HepG2 (cell line): ENCODE measurements around the gene SMCO1. TPM values are rescaled to one million over a fixed set of nuclear protein-coding genes. Genes with fewer than 3 reads are reported as not detected.

Experiments used
- GATA4 ChIP-seq: sonication (generic); IDR thresholded peaks from 2 replicates; pipeline ENCODE4 v1.6.1; 2016; ENCODE audit warnings: antibody characterized with exemption, low read depth, borderline replicate concordance
- GTF3A ChIP-seq: sonication (generic); formaldehyde crosslinking; conservative IDR thresholded peaks from 2 replicates; pipeline ENCODE4 v1.4.0; 2020; ENCODE audit warnings: mild to moderate bottlenecking, missing genetic modification reagents
- HNF4A ChIP-seq: sonication (generic); formaldehyde crosslinking; IDR thresholded peaks from 2 replicates; pipeline ENCODE4 v1.4.0; 2020; ENCODE audit warnings: missing genetic modification reagents
- HNRNPUL1 ChIP-seq: fragments of 200-400 bp; formaldehyde crosslinking; IDR thresholded peaks from 2 replicates; pipeline ENCODE4 v1.6.1; 2017; ENCODE audit warnings: low read depth, mild to moderate bottlenecking, low read length, moderate library complexity
- KDM5A ChIP-seq: fragments of 200-600 bp; sonication (generic); IDR thresholded peaks from 2 replicates; pipeline ENCODE4 v1.7.0; 2018; ENCODE audit warnings: antibody characterized with exemption, mild to moderate bottlenecking, low read length, borderline replicate concordance
- KMT2A ChIP-seq: sonication (generic); formaldehyde crosslinking; IDR thresholded peaks from 2 replicates; pipeline ENCODE4 v1.4.0; 2020; ENCODE audit warnings: missing genetic modification reagents
- MED8 ChIP-seq: sonication (generic); formaldehyde crosslinking; IDR thresholded peaks from 2 replicates; pipeline ENCODE4 v1.8.1; 2023; ENCODE audit warnings: mild to moderate bottlenecking, missing genetic modification reagents; ENCODE audit not compliant: insufficient replicate concordance
- MIXL1 ChIP-seq: IDR thresholded peaks from 2 replicates; pipeline ENCODE4 v1.6.1; 2016
- SAP130 ChIP-seq: IDR thresholded peaks from 2 replicates; pipeline ENCODE4 v1.6.1; 2016; ENCODE audit warnings: low read depth
- SP5 ChIP-seq: IDR thresholded peaks from 2 replicates; pipeline ENCODE4 v1.6.1; 2016; ENCODE audit warnings: low read depth, borderline replicate concordance
- WIZ ChIP-seq: sonication (generic); formaldehyde crosslinking; IDR thresholded peaks from 2 replicates; pipeline ENCODE4 v1.5.1; 2020; ENCODE audit warnings: mild to moderate bottlenecking, missing genetic modification reagents
- YY1 ChIP-seq: IDR thresholded peaks from 2 replicates; pipeline ENCODE4 v1.6.1; 2011; ENCODE audit warnings: low read length, low read depth, moderate library complexity, mild to moderate bottlenecking; ENCODE audit not compliant: insufficient read depth, insufficient replicate concordance
- ZNF124 ChIP-seq: sonication (generic); formaldehyde crosslinking; IDR thresholded peaks from 2 replicates; pipeline ENCODE4 v1.4.0; 2020; ENCODE audit warnings: missing genetic modification reagents
- ZSCAN31 ChIP-seq: sonication (generic); formaldehyde crosslinking; IDR thresholded peaks from 2 replicates; pipeline ENCODE4 v1.5.0; 2020; ENCODE audit warnings: low read depth, mild to moderate bottlenecking, missing genetic modification reagents
- polyA plus RNA-seq, 8 experiments: library from polyadenylated mRNA; depleted of rRNA in 3 of 8; stranded (reverse) in 7 of 8; unstranded in 1 of 8; fragments of >200 nt; fragmentation: Illumina TruSeq in 4 of 8; extraction: Trizol in 4 of 8; gene quantifications; 2 replicates each; pipeline versions ENCODE4 v1.2.1 to v1.2.3, GENCODE V29; 2011 to 2016; ENCODE audit warnings: low read depth in 4 of 8, missing spikeins in 1 of 8, mixed read lengths in 1 of 8; ENCODE audit not compliant: insufficient read depth in 1 of 8
- total RNA-seq, 5 experiments: library from RNA; depleted of rRNA; stranded (reverse); fragments of >200 nt; fragmentation: Illumina TruSeq; extraction: Trizol; gene quantifications; 2 replicates each; pipeline ENCODE4 v1.2.3, GENCODE V29; 2016; ENCODE audit warnings: low read depth in 1 of 5
- TF ChIP-seq, protein P1 (sequence below), 2 experiments: fragments of 450-650 bp in 1 of 2; sonication (generic) in 1 of 2; formaldehyde crosslinking in 1 of 2; IDR thresholded peaks; 2 replicates each; pipeline versions ENCODE4 v1.6.1 to v1.8.0; 2016 to 2022; ENCODE audit warnings: antibody characterized with exemption in 1 of 2, mild to moderate bottlenecking in 1 of 2, missing genetic modification reagents in 1 of 2
- TF ChIP-seq, protein P2 (sequence below): sonication (generic); IDR thresholded peaks from 2 replicates; pipeline ENCODE4 v1.6.1; 2016; ENCODE audit warnings: low read depth, borderline replicate concordance
- TF ChIP-seq, protein P3 (sequence below): sonication (generic); formaldehyde crosslinking; IDR thresholded peaks from 2 replicates; pipeline ENCODE4 v1.5.0; 2020; ENCODE audit warnings: mild to moderate bottlenecking, missing genetic modification reagents

SMCO1 gene
- total and polyA plus RNA-seq, 2 of the 13 experiments (the other 11 are each of a cell fraction or from before 2014, with no cell fraction given): not detected

DNA sequence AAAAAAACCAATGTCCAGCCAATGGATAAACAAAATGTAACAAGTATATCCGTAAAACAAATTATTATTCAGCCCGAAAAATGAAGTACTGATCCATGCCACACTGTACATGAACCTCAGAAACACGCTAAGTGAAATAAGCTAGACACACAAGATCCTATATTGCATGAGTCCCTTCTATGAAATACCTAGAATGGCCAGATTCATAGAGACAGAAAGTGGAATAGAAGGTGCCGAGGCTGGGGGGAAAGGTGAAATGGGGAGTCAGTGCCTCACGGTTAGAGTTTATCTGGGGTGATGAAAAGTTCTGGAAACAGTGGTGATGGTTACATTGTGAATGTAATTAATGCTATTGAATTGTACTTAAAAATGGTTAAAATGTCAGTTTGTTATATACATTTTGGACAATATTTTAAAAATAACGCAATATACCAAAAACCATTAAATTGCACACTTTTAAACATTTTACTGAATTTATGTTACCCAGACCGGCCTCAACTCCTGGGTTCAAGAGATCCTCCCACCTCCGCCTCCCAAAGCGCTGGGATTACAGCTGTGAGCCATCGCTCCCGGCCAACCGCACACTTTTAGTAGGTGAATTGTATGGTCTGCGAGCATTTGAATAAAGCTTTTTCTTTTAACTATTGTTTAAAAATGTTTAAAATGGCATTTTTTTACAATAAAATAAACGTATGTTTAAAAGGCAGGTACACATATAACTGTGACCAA, 13.7 kb downstream of the SMCO1 start (continued):
- TF ChIP-seq MED8 (CRISPR knock-in tag) (no peak), ZNF124 (CRISPR knock-in tag) (no peak), WIZ (no peak), MIXL1 (CRISPR knock-in tag) (no peak), HNRNPUL1 (no peak), ZSCAN31 (CRISPR knock-in tag) (no peak), GTF3A (no peak), YY1 (no peak), SP5 (no peak), HNF4A (no peak), KDM5A (no peak), SAP130 (CRISPR knock-in tag) (0 out of 2 replicates have a peak, but pooled peaks have one; percentile 45), GATA4 (no peak), KMT2A (CRISPR knock-in tag) (0 out of 2 replicates have a peak, but pooled peaks have one; percentile 9)
- TF ChIP-seq, protein P1, sequence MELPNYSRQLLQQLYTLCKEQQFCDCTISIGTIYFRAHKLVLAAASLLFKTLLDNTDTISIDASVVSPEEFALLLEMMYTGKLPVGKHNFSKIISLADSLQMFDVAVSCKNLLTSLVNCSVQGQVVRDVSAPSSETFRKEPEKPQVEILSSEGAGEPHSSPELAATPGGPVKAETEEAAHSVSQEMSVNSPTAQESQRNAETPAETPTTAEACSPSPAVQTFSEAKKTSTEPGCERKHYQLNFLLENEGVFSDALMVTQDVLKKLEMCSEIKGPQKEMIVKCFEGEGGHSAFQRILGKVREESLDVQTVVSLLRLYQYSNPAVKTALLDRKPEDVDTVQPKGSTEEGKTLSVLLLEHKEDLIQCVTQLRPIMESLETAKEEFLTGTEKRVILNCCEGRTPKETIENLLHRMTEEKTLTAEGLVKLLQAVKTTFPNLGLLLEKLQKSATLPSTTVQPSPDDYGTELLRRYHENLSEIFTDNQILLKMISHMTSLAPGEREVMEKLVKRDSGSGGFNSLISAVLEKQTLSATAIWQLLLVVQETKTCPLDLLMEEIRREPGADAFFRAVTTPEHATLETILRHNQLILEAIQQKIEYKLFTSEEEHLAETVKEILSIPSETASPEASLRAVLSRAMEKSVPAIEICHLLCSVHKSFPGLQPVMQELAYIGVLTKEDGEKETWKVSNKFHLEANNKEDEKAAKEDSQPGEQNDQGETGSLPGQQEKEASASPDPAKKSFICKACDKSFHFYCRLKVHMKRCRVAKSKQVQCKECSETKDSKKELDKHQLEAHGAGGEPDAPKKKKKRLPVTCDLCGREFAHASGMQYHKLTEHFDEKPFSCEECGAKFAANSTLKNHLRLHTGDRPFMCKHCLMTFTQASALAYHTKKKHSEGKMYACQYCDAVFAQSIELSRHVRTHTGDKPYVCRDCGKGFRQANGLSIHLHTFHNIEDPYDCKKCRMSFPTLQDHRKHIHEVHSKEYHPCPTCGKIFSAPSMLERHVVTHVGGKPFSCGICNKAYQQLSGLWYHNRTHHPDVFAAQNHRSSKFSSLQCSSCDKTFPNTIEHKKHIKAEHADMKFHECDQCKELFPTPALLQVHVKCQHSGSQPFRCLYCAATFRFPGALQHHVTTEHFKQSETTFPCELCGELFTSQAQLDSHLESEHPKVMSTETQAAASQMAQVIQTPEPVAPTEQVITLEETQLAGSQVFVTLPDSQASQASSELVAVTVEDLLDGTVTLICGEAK (IDR thresholded peaks at IDR 0.05): peak; percentile 27; the same call in 1 of the 2 replicates
- TF ChIP-seq, protein P1 (CRISPR knock-in tag; IDR thresholded peaks at IDR 0.05): no peak
- TF ChIP-seq, protein P2, sequence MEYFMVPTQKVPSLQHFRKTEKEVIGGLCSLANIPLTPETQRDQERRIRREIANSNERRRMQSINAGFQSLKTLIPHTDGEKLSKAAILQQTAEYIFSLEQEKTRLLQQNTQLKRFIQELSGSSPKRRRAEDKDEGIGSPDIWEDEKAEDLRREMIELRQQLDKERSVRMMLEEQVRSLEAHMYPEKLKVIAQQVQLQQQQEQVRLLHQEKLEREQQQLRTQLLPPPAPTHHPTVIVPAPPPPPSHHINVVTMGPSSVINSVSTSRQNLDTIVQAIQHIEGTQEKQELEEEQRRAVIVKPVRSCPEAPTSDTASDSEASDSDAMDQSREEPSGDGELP: 0 out of 2 replicates have a peak, but pooled peaks have one; percentile 26
- TF ChIP-seq, protein P3, sequence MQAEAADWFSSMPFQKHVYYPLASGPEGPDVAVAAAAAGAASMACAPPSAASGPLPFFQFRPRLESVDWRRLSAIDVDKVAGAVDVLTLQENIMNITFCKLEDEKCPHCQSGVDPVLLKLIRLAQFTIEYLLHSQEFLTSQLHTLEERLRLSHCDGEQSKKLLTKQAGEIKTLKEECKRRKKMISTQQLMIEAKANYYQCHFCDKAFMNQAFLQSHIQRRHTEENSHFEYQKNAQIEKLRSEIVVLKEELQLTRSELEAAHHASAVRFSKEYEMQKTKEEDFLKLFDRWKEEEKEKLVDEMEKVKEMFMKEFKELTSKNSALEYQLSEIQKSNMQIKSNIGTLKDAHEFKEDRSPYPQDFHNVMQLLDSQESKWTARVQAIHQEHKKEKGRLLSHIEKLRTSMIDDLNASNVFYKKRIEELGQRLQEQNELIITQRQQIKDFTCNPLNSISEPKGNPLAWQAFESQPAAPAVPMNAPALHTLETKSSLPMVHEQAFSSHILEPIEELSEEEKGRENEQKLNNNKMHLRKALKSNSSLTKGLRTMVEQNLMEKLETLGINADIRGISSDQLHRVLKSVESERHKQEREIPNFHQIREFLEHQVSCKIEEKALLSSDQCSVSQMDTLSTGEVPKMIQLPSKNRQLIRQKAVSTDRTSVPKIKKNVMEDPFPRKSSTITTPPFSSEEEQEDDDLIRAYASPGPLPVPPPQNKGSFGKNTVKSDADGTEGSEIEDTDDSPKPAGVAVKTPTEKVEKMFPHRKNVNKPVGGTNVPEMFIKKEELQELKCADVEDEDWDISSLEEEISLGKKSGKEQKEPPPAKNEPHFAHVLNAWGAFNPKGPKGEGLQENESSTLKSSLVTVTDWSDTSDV: no peak
